SJCRH30 (cell line): ENCODE data around the gene CCDC60. TPM values are rescaled to one million over a fixed set of nuclear protein-coding genes. Genes with fewer than 3 reads are reported as not detected.

Experiments
- DNase-seq, 2 experiments: peaks; one replicate each; pipeline ENCODE4 v3.0.0-alpha.2; 2015 to 2020
- H3K27ac ChIP-seq: fragments of 250-450 bp; sonication (Bioruptor Pico); 2 replicates; pipeline ENCODE4 v1.5.1; 2020; ENCODE audit warnings: mild to moderate bottlenecking, moderate library complexity
- H3K27me3 ChIP-seq: fragments of 250-450 bp; sonication (Bioruptor Pico); 2 replicates; pipeline ENCODE4 v1.5.1; 2020; ENCODE audit warnings: mild to moderate bottlenecking, moderate library complexity
- H3K36me3 ChIP-seq: fragments of 250-450 bp; sonication (Bioruptor Pico); 2 replicates; pipeline ENCODE4 v1.5.1; 2020; ENCODE audit warnings: mild to moderate bottlenecking, moderate library complexity
- H3K4me1 ChIP-seq: fragments of 250-450 bp; sonication (Bioruptor Pico); 2 replicates; pipeline ENCODE4 v1.5.1; 2020; ENCODE audit warnings: mild to moderate bottlenecking, moderate library complexity
- H3K4me3 ChIP-seq: fragments of 250-450 bp; sonication (Bioruptor Pico); 2 replicates; pipeline ENCODE4 v1.5.1; 2020; ENCODE audit warnings: mild to moderate bottlenecking, moderate library complexity
- H3K9me3 ChIP-seq: fragments of 250-450 bp; sonication (Bioruptor Pico); replicated peaks from 2 replicates; pipeline ENCODE4 v1.5.1; 2020; ENCODE audit warnings: mild to moderate bottlenecking, moderate library complexity
- total RNA-seq: library from RNA; depleted of rRNA; stranded (reverse); fragments of >200 nt; shearing (Covaris generic); gene quantifications from 2 replicates; pipeline ENCODE4 v1.2.3, GENCODE V29; 2014

The CCDC60 gene
- total RNA-seq, 1 experiment from 2014 or later = 0.04 TPM

DNA sequence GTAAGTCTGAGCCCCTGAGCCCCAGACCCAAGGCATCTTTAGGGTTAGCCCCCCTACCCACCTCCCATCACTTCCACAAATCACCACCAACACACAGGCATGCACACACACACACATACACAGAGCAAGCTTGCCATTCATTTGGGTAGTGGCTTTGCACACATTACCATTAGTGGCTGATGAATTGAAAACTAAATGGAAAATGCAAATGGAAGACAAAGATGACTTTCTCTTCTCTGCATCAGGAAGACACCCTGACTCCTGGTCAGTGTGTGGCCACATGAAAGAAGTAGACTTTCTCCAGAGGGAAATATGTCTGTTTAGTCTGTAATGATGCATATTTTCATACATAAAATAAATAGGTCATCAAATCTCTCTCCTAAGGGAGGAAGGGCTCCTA is 55.2 kb downstream of the CCDC60 start:
- H3K27ac ChIP-seq = no peak overlapping the region
- H3K4me3 ChIP-seq = no peak overlapping the region
- no peaks in the 10 kb centered on the region for H3K36me3 ChIP-seq
- H3K27me3 ChIP-seq = no peaks in the 10 kb centered on the region
- DNase-seq = no peak
- no peaks in the 10 kb centered on the region for H3K4me1 ChIP-seq
- no peaks in the 10 kb centered on the region for H3K9me3 ChIP-seq

DNA sequence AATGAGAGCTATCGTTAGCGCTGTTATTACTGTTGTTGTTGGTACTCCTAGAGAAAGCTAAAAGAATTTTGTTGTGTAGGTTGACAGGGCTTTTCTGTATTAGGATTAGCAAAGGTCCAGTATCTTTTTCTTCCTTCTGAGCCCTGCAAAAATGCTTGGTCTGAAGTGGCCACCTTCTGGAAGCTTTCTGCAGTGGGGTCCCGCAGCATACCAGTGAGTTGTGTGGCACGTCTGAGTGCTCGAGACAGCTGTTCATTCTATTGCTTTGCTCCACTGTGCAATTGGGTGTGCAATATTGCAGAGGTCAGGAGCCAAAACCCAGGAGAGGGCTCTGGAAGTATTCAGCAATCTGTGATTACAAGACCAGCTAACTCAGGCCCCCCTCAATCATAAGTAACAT is 57.1 kb downstream of the CCDC60 start:
- no peak for DNase-seq
- no peaks in the 10 kb centered on the region for H3K27me3 ChIP-seq
- no peaks in the 10 kb centered on the region for H3K36me3 ChIP-seq
- H3K4me1 ChIP-seq = no peaks in the 10 kb centered on the region
- H3K27ac ChIP-seq = no peak overlapping the region
- no peak overlapping the region for H3K4me3 ChIP-seq
- no peaks in the 10 kb centered on the region for H3K9me3 ChIP-seq

GRCh38 chr12:119393677-119394076 is 59.1 kb downstream of the CCDC60 start:
- no peak overlapping the region for H3K4me3 ChIP-seq
- H3K27me3 ChIP-seq = no peaks in the 10 kb centered on the region
- H3K36me3 ChIP-seq = no peaks in the 10 kb centered on the region
- H3K9me3 ChIP-seq = no peaks in the 10 kb centered on the region
- no peaks in the 10 kb centered on the region for H3K4me1 ChIP-seq
- no peak overlapping the region for H3K27ac ChIP-seq
- no peak for DNase-seq

- no peaks in the 10 kb centered on the region for H3K4me1 ChIP-seq
- DNase-seq = no peak
- H3K9me3 ChIP-seq = no peaks in the 10 kb centered on the region
- H3K4me3 ChIP-seq = no peak overlapping the region
- no peaks in the 10 kb centered on the region for H3K27me3 ChIP-seq
- H3K36me3 ChIP-seq = no peaks in the 10 kb centered on the region
- no peak overlapping the region for H3K27ac ChIP-seq
Measured at GRCh38 chr12:119397540-119397939, 63.0 kb downstream of the CCDC60 start.

- DNase-seq = no peak
- H3K4me1 ChIP-seq = no peaks in the 10 kb centered on the region
- H3K36me3 ChIP-seq = no peaks in the 10 kb centered on the region
- no peaks in the 10 kb centered on the region for H3K9me3 ChIP-seq
- H3K27ac ChIP-seq = no peak overlapping the region
- H3K27me3 ChIP-seq = no peaks in the 10 kb centered on the region
- H3K4me3 ChIP-seq = no peak overlapping the region
Measured at GRCh38 chr12:119398190-119398589, 63.7 kb downstream of the CCDC60 start.

GRCh38 chr12:119399301-119399700 is 64.8 kb downstream of the CCDC60 start:
- Histone ChIP-seq H3K27me3 (no peaks in the 10 kb centered on the region), H3K4me1 (no peaks in the 10 kb centered on the region), H3K27ac (no peak overlapping the region), H3K36me3 (no peaks in the 10 kb centered on the region), H3K9me3 (no peaks in the 10 kb centered on the region), H3K4me3 (no peak overlapping the region)
- no peak for DNase-seq

GRCh38 chr12:119406308-119406707 is 71.8 kb downstream of the CCDC60 start:
- Histone ChIP-seq H3K27ac (no peak overlapping the region), H3K4me3 (no peak overlapping the region), H3K36me3 (no peaks in the 10 kb centered on the region), H3K4me1 (no peaks in the 10 kb centered on the region), H3K27me3 (no peaks in the 10 kb centered on the region), H3K9me3 (no peaks in the 10 kb centered on the region)
- DNase-seq = no peak

DNA sequence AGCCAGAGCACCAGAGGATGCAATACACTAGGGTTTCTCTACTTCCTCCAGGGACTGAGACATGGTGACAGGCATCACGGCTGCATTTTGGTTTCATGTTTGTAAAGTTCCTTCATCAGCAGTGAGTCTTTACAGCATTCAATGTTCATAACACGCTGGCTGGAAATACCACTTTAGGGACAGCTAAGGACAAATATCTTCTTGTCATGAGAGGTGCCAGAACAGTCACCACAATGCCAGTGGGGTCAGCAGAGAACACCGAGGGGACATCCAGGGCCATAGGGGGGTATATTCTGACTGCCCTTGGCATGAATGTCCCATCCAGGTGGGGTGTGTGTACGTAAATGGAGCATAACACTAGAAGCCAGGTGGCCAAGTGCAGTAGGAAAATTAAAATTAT is 72.3 kb downstream of the CCDC60 start:
- Histone ChIP-seq H3K36me3 (no peaks in the 10 kb centered on the region), H3K27ac (no peak overlapping the region), H3K4me1 (no peaks in the 10 kb centered on the region)

GRCh38 chr12:119409043-119409442 is 74.5 kb downstream of the CCDC60 start:
- Histone ChIP-seq H3K9me3 (no peaks in the 10 kb centered on the region), H3K27ac (no peak overlapping the region), H3K27me3 (no peaks in the 10 kb centered on the region), H3K36me3 (no peaks in the 10 kb centered on the region), H3K4me1 (no peaks in the 10 kb centered on the region), H3K4me3 (no peak overlapping the region)
- no peak for DNase-seq

More for the DNA sequence above, 72.3 kb downstream of the CCDC60 start:
- DNase-seq = no peak
- Histone ChIP-seq H3K9me3 (no peaks in the 10 kb centered on the region), H3K4me3 (no peak overlapping the region), H3K27me3 (no peaks in the 10 kb centered on the region)

GRCh38 chr12:119410396-119410795 is 75.9 kb downstream of the CCDC60 start:
- no peaks in the 10 kb centered on the region for H3K9me3 ChIP-seq
- H3K27ac ChIP-seq = no peak overlapping the region
- H3K4me1 ChIP-seq = no peaks in the 10 kb centered on the region
- no peaks in the 10 kb centered on the region for H3K27me3 ChIP-seq
- no peak for DNase-seq
- no peaks in the 10 kb centered on the region for H3K36me3 ChIP-seq
- H3K4me3 ChIP-seq = no peak overlapping the region

DNA sequence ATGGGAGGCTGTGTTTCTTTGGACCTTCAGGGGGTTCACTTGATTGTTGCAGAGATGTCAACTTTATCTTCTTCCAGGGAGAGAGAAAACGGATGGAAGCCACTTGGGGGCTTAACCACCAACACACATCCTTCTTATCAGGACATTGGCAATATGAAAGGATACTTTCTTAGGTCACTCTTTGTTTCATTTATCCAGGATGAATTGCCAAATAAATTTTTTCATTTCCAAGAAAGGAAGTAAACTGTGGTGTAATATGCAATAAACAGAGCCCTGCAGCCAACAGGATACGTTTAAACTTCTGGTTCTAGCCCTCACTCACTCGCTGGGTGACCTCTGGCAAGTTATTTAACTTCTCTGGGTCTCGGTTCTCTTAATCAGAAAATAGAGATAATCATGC is 77.8 kb downstream of the CCDC60 start:
- H3K4me3 ChIP-seq = no peak overlapping the region
- DNase-seq = no peak

GRCh38 chr12:119412811-119413794 is 78.6 kb downstream of the CCDC60 start:
- Histone ChIP-seq H3K9me3 (no peaks in the 10 kb centered on the region), H3K27me3 (no peaks in the 10 kb centered on the region), H3K4me3 (no peak overlapping the region), H3K27ac (no peak overlapping the region), H3K4me1 (no peaks in the 10 kb centered on the region), H3K36me3 (no peaks in the 10 kb centered on the region)
- peak; percentile 39 to 78 for DNase-seq

More for the DNA sequence above, 77.8 kb downstream of the CCDC60 start:
- Histone ChIP-seq H3K4me1 (no peaks in the 10 kb centered on the region), H3K36me3 (no peaks in the 10 kb centered on the region), H3K27me3 (no peaks in the 10 kb centered on the region), H3K9me3 (no peaks in the 10 kb centered on the region), H3K27ac (no peak overlapping the region)

DNA sequence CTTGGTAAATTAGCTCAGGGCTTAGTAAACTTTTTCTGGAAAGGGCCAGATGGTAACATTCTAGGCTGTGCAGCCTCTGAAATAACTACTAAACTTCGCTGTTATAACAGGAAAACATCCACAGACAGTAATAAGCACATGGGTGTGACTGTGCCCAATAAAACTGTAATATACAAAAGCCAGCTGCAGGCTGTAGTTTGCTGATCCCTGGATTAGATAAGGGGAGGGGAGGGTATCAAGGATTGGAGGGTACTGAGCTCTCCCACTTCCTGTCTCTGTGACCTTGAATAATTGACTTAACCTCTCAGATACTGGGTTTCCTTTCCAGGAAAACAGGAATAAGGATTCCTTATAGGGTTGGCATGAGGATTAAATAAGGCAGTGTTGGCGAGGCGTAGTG is 81.2 kb downstream of the CCDC60 start:
- H3K9me3 ChIP-seq = no peaks in the 10 kb centered on the region
- DNase-seq = peak in 1 of 2 experiments; percentile 46
- no peaks in the 10 kb centered on the region for H3K27me3 ChIP-seq
- no peaks in the 10 kb centered on the region for H3K4me1 ChIP-seq
- no peak overlapping the region for H3K27ac ChIP-seq
- no peaks in the 10 kb centered on the region for H3K36me3 ChIP-seq
- no peak overlapping the region for H3K4me3 ChIP-seq

- H3K4me1 ChIP-seq = no peaks in the 10 kb centered on the region
- H3K9me3 ChIP-seq = no peaks in the 10 kb centered on the region
- no peak overlapping the region for H3K4me3 ChIP-seq
- no peak for DNase-seq
- no peaks in the 10 kb centered on the region for H3K36me3 ChIP-seq
- no peak overlapping the region for H3K27ac ChIP-seq
- no peaks in the 10 kb centered on the region for H3K27me3 ChIP-seq
Measured at GRCh38 chr12:119417440-119417839, 82.9 kb downstream of the CCDC60 start.

DNA sequence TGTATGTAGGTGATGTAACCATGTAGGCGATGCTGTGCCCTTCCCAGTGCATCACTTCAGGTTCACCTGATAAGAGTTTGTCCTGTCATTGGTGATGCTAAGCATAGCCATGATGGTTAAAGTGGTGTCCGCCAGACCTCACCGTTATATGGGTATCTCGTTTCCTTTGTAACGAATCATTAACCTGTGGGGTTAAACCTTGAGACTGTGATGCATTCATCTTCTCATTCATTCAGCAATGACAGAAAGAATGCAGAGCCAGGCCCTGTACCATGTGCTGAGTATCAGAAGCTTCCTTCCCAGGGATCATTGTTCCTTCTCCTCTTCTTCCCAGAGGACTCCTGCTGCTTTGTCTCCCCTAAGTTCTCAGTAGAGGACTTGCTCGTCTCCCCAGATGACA is 84.9 kb downstream of the CCDC60 start:
- no peaks in the 10 kb centered on the region for H3K9me3 ChIP-seq
- H3K36me3 ChIP-seq = no peaks in the 10 kb centered on the region
- H3K27ac ChIP-seq = no peak overlapping the region
- H3K4me1 ChIP-seq = no peaks in the 10 kb centered on the region
- no peak for DNase-seq
- H3K27me3 ChIP-seq = no peaks in the 10 kb centered on the region
- no peak overlapping the region for H3K4me3 ChIP-seq

DNA sequence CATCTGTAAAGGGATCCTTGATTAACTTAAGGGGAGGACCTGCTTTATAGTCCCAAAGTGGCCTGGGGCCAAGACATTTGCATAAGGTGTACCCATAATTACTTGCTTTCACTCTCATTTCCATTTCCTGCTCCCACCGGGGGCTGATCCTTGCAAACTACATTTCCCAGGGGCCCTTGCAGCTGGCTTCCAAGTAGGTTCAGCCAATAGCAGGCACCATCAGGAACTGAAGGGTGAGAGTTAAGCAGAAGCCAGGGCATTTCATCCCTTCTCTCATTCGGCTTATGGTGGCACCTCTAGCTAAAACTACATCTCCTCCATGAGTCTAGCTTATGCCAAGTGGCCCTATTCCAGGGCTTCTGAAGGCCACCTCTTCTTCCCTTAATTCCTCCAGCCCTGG is 88.8 kb downstream of the CCDC60 start:
- no peaks in the 10 kb centered on the region for H3K27me3 ChIP-seq
- H3K4me3 ChIP-seq = no peak overlapping the region
- no peak overlapping the region for H3K27ac ChIP-seq
- DNase-seq = peak; percentile 23 to 56
- H3K36me3 ChIP-seq = no peaks in the 10 kb centered on the region
- no peaks in the 10 kb centered on the region for H3K4me1 ChIP-seq
- no peaks in the 10 kb centered on the region for H3K9me3 ChIP-seq
